GM19468 (cell line): Measurements from ENCODE around the gene DLG2.
"Not testable (repeated sequence)": the region's sequence is repeated elsewhere in the genome, so short reads cannot be mapped to it uniquely, and the experiment has no call there.

Source experiments
- ATAC-seq: cut with Tn5 transposase; IDR thresholded peaks from one replicate; pipeline ENCODE4 v1.9.1; 2021; ENCODE audit warnings: mild to moderate bottlenecking, moderate library complexity, moderate number of reproducible peaks; ENCODE audit not compliant: unreplicated experiment; ENCODE audit errors: extremely low read depth

The DLG2 gene

DNA sequence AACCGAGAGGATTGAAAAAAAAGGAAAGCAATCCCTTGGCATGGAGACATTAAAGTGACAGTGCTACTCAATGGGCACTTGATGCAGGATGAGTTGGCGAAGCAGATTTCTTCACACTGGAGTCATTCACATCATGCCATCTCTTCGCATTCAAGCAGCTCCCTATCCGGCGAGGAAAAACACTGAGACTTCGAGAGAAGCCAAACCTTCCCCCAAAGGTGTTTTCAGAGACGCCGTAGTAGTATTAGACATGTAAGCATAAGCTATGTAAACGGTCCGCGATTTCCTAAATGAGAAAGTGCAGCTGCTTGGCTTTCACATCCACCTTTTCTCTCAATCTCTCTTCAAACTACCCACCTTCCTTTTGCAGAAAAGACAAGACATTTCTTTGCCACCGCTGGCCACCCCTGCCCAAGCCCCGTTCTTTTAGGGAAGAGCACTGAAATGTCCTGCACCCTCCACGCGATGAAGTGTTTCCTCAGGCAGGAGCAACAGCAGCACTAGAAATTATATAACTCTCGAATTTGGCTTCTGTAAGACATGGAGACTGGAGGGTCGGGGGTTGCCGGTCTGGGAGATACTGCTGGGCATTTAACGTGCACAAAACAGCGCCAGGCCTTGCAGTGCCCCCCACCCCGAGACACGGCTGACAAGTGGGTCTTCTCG lies at the start of gene DLG2:
TSS of gene DLG2 (minus strand) at position 13 of the 666 bp plus-strand sequence.
- no peak for ATAC-seq

DNA sequence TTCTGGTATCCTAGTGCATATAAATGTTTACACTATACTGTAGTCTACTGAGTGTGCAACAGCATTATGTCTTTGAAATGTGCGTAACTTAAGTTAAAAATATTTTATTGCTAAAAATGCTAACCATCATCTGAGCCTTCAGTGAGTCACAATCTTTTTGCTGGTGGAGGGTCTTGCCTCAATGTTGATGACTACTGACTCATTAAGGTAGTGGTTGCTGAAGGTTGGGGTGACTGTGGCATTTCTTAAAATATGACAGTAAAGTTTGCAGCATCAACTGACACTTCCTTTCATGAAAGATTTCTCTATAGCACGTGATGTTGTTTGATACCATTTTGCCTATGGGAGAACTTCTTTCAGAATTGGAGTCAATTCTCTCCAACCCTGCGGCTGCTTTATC lies 46.2 kb upstream of the DLG2 start:
- no peak for ATAC-seq

DNA sequence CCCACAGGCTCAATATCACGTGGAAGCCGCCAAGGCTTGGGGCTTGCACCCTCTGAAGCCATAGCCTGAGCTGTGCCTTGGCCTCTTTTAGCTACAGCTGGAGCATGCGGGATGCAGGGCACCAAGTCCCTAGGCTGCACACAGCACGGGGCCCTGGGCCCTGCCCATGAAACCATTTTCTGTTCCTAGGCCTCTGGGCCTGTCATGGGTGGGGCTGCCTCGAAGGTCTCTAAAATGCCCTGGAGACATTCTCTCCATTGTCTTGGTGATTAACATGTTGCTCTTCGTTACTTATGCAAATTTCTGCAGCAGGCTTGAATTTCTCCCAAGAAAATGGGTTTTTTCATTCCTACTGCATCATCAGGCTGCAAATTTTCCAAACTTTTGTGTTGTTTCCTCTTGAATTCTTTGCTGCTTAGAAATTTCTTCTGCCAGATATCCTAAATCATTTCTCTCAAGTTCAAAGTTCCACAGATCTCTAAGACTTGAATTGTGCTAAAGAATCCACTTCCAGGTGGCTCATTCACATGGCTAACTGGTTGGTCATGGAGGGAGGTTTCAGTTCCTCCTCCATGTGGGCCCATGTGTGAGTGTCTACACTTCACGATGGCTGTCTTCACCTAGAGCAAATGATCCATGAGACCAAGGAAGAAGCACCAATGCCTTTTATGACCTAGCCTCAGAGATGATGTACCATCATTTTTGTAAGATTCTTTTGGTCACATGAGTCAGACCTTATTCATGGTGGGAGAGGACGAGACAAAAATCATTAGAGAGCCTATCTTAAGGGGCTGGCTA lies 45.2 kb upstream of the DLG2 start:
- ATAC-seq: no peak

DNA sequence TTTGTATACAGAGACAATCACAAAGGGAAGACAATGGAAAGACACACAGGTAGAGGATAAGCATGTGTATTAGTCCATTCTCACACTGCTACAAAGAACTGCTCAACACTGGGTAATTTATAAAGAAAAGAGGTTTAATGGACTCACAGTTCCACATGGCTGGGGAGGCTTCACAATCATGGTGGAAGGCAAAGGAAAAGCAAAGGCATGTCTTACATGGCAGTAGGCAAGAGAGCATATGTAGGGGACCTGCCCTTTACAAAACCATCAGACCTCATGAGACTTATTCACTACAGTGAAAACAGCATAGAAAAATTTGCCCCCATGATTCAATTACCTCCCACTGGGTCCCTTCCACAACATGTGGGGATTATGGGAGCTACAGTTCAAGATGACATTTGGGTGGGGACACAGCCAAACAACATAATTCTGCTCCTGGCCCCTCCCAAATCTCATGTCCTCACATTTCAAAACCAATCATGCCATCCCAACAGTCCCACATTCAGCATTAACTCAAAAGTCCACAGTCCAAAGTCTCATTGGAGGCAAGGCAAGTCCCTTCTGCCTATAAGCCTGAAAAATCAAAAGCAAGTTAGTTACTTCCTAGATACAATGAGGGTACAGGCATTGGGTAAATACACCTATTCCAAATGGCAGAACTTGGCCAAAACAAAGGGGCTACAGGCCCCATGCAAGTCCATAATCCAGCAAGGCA lies 44.0 kb upstream of the DLG2 start:
- ATAC-seq: not testable (repeated sequence)

DNA sequence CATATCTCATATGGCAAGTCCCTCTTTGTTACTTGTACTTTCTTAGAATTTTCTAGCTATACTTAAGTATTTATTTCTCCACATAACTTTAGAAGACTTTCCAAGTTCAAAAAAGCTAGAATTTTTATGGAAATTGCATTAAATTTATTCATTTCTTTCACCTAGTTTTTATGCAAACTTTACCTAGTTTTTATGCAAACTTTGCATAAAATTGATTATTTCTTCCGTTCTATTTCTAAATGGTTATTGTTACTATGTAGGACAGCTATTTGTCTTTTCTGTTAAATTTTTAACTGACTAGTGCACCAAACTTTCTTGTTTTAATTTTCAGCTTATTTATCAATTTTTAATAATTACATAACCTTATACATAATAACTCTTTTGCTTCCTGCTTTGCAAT lies 41.0 kb upstream of the DLG2 start:
- ATAC-seq: no peak

DNA sequence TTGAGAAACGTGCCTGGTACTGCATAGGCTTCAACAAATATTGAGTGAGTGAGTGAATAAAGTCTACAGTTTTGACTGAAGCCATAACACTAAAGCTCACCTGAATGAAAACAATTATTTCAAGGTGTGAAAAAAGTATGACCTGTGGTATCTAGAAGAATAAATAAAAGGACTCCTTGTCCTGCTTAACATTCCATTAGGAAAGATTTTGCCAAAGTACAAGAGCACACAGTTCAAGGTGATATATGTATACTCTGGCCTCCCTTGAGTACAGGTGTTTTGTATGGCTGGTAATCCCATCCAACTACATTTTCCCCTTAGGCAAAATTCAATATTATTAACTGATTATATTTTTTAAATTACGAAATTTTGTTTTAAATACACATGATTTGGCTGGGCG lies 39.5 kb upstream of the DLG2 start:
- ATAC-seq: no peak

DNA sequence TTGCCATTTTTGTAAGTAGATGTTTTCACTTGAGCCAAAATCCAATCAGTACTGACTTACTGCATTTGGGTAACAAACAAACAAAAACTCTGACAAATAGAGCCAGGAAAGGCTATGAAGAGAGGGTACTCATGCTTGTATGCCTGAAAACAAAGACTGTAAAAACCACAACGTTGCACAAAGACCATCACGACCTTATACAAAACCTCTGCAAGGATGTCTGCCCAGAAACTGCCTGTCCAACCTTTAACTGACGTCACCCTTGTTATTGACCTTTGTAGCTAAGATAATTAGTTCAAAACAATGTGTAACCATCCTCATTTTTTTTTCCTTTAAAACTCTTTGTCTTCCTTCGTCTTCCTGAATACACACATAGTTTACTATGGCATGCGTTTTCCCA lies 38.6 kb upstream of the DLG2 start:
- no peak for ATAC-seq

DNA sequence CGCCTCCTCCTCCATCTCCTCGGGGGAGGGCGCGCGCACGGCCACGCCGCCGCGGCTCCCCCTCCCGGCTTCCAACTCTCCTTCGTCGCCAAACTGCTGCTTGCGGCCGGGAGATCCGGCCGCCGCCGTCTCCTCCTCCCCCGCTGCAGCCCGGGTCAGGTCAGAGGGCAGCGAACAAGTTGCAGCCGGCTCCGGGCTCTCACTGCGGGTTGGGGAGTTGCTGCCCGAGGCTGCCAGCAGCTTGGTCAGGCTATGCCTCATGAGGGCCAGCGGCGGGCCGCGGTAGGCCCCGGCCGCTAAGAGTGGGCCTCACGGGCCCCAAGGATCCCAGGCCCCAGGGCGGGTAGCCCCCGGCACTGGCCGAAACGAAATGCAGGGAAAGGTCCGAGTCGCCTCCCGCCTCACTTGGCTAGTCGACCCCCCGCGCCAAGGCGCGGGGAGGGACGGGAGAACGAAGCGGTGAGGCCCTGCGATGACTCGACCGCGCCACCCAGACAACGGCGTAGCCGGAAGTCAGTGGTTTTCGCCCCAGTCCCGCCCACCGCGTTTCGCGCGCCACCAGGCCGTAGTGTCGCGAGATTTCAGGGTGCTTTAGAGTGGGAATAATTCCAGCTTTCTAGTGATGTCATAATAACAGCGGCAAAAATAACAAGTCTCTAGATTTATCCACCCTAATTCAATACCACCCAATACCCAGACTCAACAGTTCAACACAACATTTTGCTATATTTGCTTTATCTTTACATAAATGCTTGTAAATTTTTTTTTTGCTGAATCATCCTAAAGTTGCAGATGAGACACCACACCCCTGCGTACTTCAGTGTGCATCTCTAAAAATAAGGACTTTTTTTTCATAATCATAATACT lies 37.7 kb upstream of the DLG2 start, which contains the start of gene CREBZF:
TSS of gene CREBZF (minus strand) at position 515 of the 867 bp plus-strand sequence. CDS start at position 261, 254 bp downstream.
- peak; percentile 75 for ATAC-seq

DNA sequence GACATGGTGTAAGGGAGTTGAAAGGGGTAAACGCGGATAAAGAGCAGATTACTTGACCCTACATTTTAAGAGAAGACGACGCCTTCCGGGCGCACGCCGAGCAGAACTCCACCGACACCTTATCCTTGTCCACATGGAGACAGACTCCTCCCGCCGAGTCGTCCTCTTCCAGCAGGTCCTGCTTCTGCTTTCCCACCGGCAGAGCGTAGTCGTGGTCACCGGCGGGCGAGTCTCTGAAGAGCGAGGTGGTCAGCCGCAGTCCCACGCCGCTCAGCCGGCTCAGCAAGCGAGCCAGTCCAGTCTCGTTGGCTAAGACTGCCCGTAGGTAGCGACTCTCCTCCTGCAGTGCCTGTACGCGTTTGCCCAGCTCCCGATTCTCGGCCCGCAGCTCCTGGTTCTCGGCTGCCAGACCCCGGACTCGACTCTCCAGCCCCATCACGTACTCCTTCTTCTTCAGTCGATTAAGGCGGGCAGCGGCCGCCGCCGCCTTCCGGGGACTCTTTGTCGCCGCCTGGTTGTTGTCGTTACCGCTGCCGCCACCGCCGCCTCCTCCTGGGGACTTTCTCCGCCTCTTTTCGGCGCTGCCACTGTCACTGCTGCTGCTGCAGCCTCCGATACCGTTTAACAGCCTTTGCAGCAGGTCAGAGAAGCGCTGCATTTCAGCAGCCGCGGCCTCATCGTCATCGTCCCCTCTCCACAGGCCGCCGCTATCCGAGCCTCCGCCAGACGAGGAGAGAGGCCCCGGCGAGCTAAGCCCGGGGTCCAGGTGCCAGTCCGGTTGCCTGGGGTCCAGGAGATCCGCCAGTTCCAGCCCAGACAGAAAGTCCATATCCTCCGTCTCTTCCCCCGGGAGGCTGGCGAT lies 36.8 kb upstream of the DLG2 start:
- peak; percentile 74 for ATAC-seq

DNA sequence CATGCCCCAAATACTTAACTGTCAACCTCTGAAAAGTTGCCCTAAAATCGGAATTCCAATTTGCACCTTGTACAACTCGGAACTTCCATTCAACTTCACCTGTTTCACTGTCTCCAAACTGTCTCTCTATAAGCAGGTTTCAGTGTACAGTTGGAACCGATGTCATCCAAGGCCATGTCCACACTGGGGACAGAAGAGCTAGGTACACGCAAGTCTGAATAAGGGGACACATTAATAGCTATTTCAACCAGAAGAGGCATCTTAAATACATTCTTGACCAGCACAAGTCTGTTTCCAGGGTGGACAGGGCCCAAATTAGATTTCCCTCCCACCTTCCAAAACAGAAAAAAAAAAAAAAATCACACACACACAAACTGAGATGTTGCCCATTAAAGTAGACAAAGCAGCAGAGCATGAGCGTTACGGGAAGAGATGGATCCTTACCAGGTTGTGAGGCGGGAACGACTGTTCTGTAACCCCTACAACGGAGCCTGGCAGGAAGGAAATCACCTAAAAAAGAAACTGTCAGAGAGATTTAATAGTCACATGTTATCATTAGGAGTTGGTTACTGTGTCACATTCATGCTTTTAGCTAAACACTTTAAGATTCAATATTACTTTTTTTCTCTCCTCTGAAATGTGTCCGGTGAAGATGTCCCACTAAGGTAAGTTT lies 36.1 kb upstream of the DLG2 start:
- ATAC-seq: no peak

DNA sequence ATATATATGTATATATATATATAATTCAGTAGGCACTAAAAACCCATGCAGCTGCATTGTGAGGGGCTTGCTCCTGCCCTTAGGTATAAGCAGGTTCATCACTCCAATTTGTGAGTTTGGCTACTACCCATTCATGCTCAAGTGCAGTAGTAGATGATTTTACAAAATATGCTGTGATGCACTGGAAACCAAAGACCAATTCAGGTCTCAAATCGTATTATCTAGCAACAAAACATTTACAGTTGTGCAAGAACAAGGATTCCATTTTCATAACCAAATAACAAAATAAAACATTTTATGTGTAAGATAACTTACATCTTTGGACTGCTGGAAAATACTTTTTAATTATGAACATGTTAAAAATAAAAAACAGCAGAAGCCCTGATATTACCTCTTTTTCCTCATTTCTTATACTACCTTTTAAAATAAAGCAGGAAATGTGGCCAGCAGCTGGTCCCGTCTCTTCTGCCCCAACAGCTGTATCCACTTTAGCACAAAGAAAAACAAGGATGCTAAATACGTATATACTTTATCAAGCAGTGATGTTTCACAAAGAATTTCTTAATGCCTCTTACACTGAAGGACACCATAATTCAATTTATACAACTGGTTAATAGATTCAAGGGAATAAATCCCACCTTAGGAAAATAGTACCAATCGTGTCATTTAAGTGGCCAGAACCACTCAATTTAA lies 35.0 kb upstream of the DLG2 start:
- no peak for ATAC-seq

DNA sequence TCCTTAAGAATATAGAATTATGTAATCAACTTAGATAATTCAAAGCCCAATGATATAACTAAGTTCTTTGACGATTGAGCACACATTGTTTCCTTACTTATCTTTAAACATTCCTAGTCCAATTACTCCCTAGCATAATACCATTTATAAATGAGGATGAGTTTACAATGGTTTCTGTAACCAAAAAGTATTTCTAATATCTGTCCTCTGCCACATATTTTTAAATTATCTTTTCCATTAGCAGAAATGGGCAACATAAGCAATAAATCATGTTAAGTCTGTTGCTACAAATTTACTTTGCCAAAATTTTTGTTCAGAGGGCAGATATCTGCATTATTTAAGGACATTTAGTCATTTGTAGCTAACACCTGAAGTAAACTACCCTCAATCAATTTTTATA lies 31.0 kb upstream of the DLG2 start:
- no peak for ATAC-seq

DNA sequence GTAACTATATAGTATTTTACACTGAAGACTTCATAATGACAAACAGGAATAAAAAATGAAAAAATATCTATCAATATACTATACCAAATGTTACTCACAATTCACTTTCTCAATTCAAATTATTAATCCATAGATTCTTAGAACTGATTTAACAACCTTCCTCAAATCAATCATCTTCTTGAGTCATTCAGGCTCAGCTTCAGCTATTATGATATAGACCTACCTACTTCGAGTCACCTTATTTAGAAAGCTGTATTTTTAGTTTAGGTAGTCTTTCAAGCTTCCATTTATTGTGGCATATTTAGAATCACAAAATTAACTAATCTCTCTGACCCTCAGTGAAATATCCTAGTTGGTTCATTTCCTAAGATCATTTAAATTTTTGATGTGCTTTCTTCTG lies 29.6 kb upstream of the DLG2 start:
- ATAC-seq: no peak

DNA sequence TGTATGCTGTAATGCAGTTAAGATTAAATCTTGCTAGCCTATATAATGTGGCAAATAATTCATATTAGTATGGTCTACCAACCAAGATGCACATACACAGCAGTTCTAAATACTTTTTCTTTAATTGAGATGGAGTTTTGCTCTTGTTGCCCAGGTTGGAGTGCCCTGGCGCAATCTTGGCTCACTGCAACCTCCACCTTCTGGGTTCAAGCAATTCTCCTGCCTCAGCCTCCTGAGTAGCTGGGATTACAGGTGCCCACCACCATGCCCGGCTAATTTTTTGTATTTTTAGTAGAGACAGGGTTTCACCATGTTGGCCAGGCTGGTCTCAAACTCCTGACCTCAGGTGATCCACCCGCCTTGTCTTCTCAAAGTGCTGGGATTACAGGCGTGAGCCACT lies 27.2 kb upstream of the DLG2 start:
- ATAC-seq: not testable (repeated sequence)

DNA sequence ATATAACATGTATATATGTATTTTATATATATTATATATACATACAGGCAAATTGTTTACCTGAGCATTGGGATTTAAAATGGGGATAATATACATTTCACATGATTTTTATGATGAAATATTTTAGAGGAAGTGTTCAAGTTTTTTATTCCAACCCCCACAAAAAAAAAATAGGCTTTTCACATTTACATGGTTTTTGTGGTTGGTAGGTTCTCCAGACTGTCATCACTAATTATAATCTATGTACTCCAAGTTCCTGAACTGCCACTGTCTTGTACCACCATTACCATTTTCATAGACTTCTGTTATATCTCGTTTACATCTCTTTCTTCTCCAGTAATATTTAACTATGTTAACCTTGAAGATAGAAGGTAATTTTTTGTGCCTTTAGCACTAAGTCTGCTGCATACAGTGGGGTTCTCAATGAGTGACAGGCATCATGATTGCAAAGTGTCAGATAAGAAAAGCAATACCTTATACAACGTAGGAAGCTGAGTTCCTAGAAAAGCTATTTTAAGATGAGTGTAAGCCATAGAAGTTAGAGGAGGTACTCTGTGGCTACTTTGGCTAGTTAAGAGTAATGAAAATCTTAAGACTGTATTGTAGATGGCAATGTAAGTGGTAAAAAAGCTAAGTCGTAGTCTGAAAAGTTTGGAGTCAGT lies 25.8 kb upstream of the DLG2 start:
- no peak for ATAC-seq

DNA sequence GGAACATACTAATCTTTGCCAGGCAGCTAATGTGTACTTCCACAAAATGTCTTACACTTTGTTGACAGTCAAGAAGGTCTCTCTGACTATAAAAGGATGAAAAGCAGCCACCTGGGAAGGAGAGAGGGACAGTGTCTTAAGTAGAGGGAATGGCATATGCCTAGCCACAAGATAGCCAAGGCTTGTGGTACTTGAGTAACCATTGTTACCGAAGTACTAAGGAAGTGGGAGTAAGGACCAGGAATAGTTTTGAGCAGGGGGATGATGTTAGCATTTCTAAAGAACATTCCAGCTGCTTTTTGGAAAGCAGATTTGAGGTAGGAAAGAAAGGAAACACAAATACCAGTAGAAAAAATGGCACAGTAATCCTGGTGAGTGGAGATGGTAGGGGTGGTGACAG lies 24.0 kb upstream of the DLG2 start:
- no peak for ATAC-seq

DNA sequence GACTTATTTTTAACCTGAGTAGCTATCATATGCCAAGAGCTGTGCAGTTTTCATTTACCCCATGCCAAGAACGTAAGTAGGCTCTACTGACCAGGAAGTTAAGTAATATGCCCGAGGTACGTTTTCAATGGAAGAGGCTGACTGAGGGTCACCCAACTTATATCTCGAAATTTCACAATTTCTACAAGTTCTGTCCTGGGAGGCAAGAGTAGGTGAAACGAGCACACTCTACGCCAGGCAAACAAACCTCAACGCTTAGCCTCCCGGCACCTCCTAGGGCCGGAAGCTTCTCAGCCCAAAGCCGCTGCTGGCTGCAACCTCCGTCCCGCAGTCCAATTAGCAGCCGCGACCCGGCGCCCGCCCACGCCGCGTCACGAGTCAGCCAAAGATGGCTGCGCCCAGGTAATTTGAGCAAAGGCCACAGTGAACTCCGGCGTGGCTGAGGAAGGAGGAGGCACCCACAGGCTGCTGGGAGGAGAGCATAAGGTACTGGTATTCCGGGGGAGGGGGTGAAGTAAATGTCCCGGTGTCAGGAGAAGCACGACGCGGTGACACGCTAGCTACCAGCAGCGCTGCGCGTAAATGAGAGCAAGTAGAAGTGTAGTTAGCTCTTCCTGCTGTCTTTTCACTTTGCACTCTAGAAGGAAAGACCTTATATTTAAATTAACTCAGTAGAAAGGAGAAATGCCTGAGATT lies 20.6 kb upstream of the DLG2 start, which contains the start of gene TMEM126A:
TSS of gene TMEM126A (plus strand) at position 364 of the 696 bp plus-strand sequence. CDS start 2,289 bp downstream, outside the sequence.
- peak; percentile 98 for ATAC-seq
